Daoy (cell line): ENCODE measurements around the gene NDST4. TPM values are rescaled to one million over a fixed set of nuclear protein-coding genes. Genes with fewer than 3 reads are reported as not detected.
A peak's percentile ranks its signal among the peaks of the same experiment; 100 is the strongest.

Experiments used
- DNase-seq: peaks from one replicate; pipeline ENCODE4 v3.0.0-alpha.2; 2015; ENCODE audit warnings: low read depth
- total RNA-seq: library from RNA; depleted of rRNA; stranded (reverse); fragments of >200 nt; shearing (Covaris generic); gene quantifications from 2 replicates; pipeline ENCODE4 v1.2.3, GENCODE V29; 2014

Gene NDST4
- total RNA-seq, 1 experiment from 2014 or later: not detected

GRCh38 chr4:114791976-114792375 lies 321.4 kb downstream of the NDST4 start:
- no peak for DNase-seq

- DNase-seq: no peak
Observed at GRCh38 chr4:114785570-114785969, 327.9 kb downstream of the NDST4 start.

- DNase-seq: no peak
Observed at GRCh38 chr4:114783215-114783595, 330.2 kb downstream of the NDST4 start.

GRCh38 chr4:114782415-114783214 lies 330.8 kb downstream of the NDST4 start:
- DNase-seq: no peak

GRCh38 chr4:114780205-114780604 lies 333.2 kb downstream of the NDST4 start:
- peak; percentile 27 for DNase-seq
